Measurements from ENCODE around the gene ITGA1.

The ITGA1 gene

GRCh38 chr5:52910071-52910470 is 122.4 kb downstream of the ITGA1 start:
- no peak for TF ChIP-seq CTCF (conservative IDR thresholded peaks at IDR 0.05)

GRCh38 chr5:52915176-52915875 is 127.6 kb downstream of the ITGA1 start:
- no peak overlapping the region for H3K27ac ChIP-seq
- peak; percentile 73 for TF ChIP-seq CTCF (conservative IDR thresholded peaks at IDR 0.05)

More at GRCh38 chr5:52910071-52910470, 122.4 kb downstream of the ITGA1 start:
- no peak overlapping the region for H3K27ac ChIP-seq

GRCh38 chr5:52920929-52921328 is 133.2 kb downstream of the ITGA1 start:
- H3K27ac ChIP-seq, result no peak overlapping the region

GRCh38 chr5:52922384-52922783 is 134.7 kb downstream of the ITGA1 start:
- no peak overlapping the region for H3K27ac ChIP-seq

More at GRCh38 chr5:52920929-52921328, 133.2 kb downstream of the ITGA1 start:
- no peak for TF ChIP-seq CTCF (conservative IDR thresholded peaks at IDR 0.05)

GRCh38 chr5:52924456-52924855 is 136.7 kb downstream of the ITGA1 start:
- TF ChIP-seq CTCF (conservative IDR thresholded peaks at IDR 0.05), result no peak
- no peak overlapping the region for H3K27ac ChIP-seq

More at GRCh38 chr5:52922384-52922783, 134.7 kb downstream of the ITGA1 start:
- TF ChIP-seq CTCF (conservative IDR thresholded peaks at IDR 0.05), result no peak

GRCh38 chr5:52925001-52925400 is 137.3 kb downstream of the ITGA1 start:
- TF ChIP-seq CTCF (conservative IDR thresholded peaks at IDR 0.05), result no peak
- H3K27ac ChIP-seq, result no peak overlapping the region

GRCh38 chr5:52928689-52929088 is 141.0 kb downstream of the ITGA1 start:
- H3K27ac ChIP-seq, result no peak overlapping the region
- no peak for TF ChIP-seq CTCF (conservative IDR thresholded peaks at IDR 0.05)
